Transverse colon (tissue), 4 donors: ENCODE data around the gene KLHDC9. TPM values are rescaled to one million over a fixed set of nuclear protein-coding genes. Genes with fewer than 3 reads are reported as not detected.
"Not testable (repeated sequence)": the region's sequence is repeated elsewhere in the genome, so short reads cannot be mapped to it uniquely, and the experiment has no call there.

Experiments used
- DNase-seq: peaks from one replicate; pipeline ENCODE4 v3.0.0-alpha.2; 2019
- H3K27ac ChIP-seq, 4 donors: fragments of 200-600 bp; sonication (generic); 2 replicates each; pipeline ENCODE4 v1.5.1; 2016 to 2018; ENCODE audit warnings: inconsistent platforms in 4 of 4
- H3K27me3 ChIP-seq: fragments of 200-600 bp; sonication (generic); 2 replicates; pipeline ENCODE4 v1.5.1; 2017; ENCODE audit warnings: inconsistent platforms
- H3K36me3 ChIP-seq, 4 donors: fragments of 200-600 bp; sonication (generic); 2 replicates each; pipeline ENCODE4 v1.5.1; 2017 to 2019; ENCODE audit warnings: inconsistent platforms in 4 of 4
- H3K4me1 ChIP-seq, 4 donors: fragments of 200-600 bp; sonication (generic); 2 replicates each; pipeline ENCODE4 v1.5.1; 2017 to 2020; ENCODE audit warnings: inconsistent platforms in 4 of 4
- H3K4me3 ChIP-seq, 4 donors: fragments of 200-600 bp; sonication (generic); 1 replicate in 1 of 4; 2 replicates in 3 of 4; pipeline versions ENCODE4 v1.5.1 to v1.6.1; 2017 to 2019; ENCODE audit warnings: inconsistent platforms in 4 of 4
- H3K9me3 ChIP-seq, 2 donors: fragments of 200-600 bp; sonication (generic); 2 replicates each; pipeline ENCODE4 v1.5.1; 2017 to 2019; ENCODE audit warnings: inconsistent platforms in 2 of 2
- EP300 ChIP-seq: sonication (generic); formaldehyde crosslinking; IDR thresholded peaks from one replicate; pipeline ENCODE4 v1.6.1; 2017; ENCODE audit warnings: antibody characterized with exemption, low read depth
- POLR2A ChIP-seq: fragments of 450-650 bp; IDR thresholded peaks from one replicate; pipeline ENCODE4 v1.6.1; 2016; ENCODE audit warnings: antibody characterized with exemption, mild to moderate bottlenecking, moderate library complexity
- POLR2AphosphoS5 ChIP-seq, 3 donors: sonication (generic); formaldehyde crosslinking; IDR thresholded peaks; one replicate each; pipeline ENCODE4 v1.6.1; 2016; ENCODE audit warnings: antibody characterized with exemption in 3 of 3
- WGBS, 2 donors: methylation state at CpG; one replicate each; pipeline ENCODE4 v1.1.5; 2018; ENCODE audit warnings: low coverage in 1 of 2; 5-methylcytosine and 5-hydroxymethylcytosine counted together
- in situ Hi-C, 4 donors: fragments of 200-750 bp; cut with MboI; loops; one replicate each; pipeline versions ENCODE4 v1.15.0 to v1.15.1; 2017; ENCODE audit warnings: low sequenced_read_pairs in 3 of 4, low pct_ligation_motif_present in 1 of 4, low pct_unique_long_range_greater_than_20kb in 1 of 4
- intact Hi-C: fragments of 100-400 bp; cut with DNase I; formaldehyde crosslinking; loops from one replicate; pipeline ENCODE4 v1.15.1; 2023; ENCODE audit warnings: low total_unique reads
- total RNA-seq, 4 donors: library from RNA; depleted of rRNA; stranded (reverse); fragments of >200 nt; gene quantifications; one replicate each; pipeline ENCODE4 v1.1.0, GENCODE V29; 2016
- TF ChIP-seq, protein P1 (sequence below), 5 experiments: fragments of 200-600 bp in 3 of 5; fragments of 450-650 bp in 2 of 5; sonication (generic) in 3 of 5; IDR thresholded peaks; 1 replicate in 2 of 5; 2 replicates in 3 of 5; pipeline ENCODE4 v1.5.1; 2016 to 2017; ENCODE audit warnings: antibody characterized with exemption in 5 of 5, inconsistent platforms in 3 of 5, mild to moderate bottlenecking in 2 of 5, moderate library complexity in 1 of 5

KLHDC9 gene
- total RNA-seq, 4 donors from 2014 or later, result 0.80 to 16.9 (median 8.7) TPM; not detected in 1

DNA sequence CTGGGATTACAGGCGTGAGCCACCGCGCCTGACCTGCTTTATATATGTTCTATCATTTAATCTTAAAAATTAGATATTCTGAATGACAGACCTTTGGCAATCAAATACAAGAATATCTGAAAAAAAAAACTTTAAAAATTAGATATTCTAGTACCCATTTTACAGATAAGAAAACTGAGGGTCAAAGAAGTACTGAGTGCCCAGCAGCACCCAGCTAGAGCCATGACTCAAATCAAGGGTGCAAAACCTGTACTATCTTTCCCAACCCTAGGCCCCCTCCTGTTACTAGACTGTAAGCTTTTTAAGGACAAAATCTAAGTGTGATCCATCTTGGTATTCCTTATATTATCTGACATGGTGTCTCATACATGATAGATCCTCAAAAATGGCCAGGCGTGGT, 36.7 kb upstream of the KLHDC9 start:
- TF ChIP-seq EP300 (no peak), POLR2A (no peak), POLR2AphosphoS5 (IDR thresholded peaks at IDR 0.05) (no peak)
- TF ChIP-seq, protein P1, sequence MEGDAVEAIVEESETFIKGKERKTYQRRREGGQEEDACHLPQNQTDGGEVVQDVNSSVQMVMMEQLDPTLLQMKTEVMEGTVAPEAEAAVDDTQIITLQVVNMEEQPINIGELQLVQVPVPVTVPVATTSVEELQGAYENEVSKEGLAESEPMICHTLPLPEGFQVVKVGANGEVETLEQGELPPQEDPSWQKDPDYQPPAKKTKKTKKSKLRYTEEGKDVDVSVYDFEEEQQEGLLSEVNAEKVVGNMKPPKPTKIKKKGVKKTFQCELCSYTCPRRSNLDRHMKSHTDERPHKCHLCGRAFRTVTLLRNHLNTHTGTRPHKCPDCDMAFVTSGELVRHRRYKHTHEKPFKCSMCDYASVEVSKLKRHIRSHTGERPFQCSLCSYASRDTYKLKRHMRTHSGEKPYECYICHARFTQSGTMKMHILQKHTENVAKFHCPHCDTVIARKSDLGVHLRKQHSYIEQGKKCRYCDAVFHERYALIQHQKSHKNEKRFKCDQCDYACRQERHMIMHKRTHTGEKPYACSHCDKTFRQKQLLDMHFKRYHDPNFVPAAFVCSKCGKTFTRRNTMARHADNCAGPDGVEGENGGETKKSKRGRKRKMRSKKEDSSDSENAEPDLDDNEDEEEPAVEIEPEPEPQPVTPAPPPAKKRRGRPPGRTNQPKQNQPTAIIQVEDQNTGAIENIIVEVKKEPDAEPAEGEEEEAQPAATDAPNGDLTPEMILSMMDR (IDR thresholded peaks at IDR 0.05), result no peak
- in situ Hi-C loops, result loop anchor here in 1 of 4 donors (25.0 kb wide), 1 partner anchor 676 kb away; the partner anchor contains the start of gene DUSP12
- Histone ChIP-seq H3K4me3 (no peak overlapping the region), H3K4me1 (peaks cover 0 to 3% (median 0%) of the 10 kb centered on the region in 4 donors), H3K27me3 (no peaks in the 10 kb centered on the region), H3K36me3 (no peaks in the 10 kb centered on the region), H3K27ac (no peak overlapping the region), H3K9me3 (no peaks in the 10 kb centered on the region)
- 95 to 100% methylated on average over 1 to 4 of the region's 4 CpGs for WGBS, 2 donors
- intact Hi-C loops, result no loop called here
- DNase-seq, result no peak

DNA sequence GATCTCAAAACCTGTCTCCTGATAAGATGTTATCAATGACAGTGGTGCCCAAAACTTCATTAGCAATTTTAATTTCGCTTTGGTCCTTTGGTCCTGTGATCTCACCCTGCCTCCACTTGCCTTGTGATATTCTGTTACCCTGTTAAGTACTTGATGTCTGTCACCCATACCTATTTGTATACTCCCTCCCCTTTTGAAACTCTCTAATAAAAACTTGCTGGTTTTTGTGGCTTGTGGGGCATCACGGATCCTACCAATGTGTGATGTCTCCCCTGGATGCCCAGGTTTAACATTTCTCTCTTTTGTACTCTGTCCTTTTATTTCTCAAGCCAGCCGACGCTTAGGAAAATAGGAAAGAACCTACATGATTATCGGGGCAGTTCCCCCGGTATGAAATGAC, 34.2 kb upstream of the KLHDC9 start:
- H3K27me3 ChIP-seq, intact Hi-C loops, DNase-seq, H3K4me1 ChIP-seq, H3K4me3 ChIP-seq, H3K9me3 ChIP-seq, H3K36me3 ChIP-seq, H3K27ac ChIP-seq: not testable (repeated sequence)
- in situ Hi-C loops, result loop anchor here in 1 of 4 donors (25.0 kb wide), 1 partner anchor 673 kb away; the partner anchor contains the start of gene DUSP12
- 59 to 64% methylated on average over 3 to 6 of the region's 6 CpGs for WGBS, 2 donors

DNA sequence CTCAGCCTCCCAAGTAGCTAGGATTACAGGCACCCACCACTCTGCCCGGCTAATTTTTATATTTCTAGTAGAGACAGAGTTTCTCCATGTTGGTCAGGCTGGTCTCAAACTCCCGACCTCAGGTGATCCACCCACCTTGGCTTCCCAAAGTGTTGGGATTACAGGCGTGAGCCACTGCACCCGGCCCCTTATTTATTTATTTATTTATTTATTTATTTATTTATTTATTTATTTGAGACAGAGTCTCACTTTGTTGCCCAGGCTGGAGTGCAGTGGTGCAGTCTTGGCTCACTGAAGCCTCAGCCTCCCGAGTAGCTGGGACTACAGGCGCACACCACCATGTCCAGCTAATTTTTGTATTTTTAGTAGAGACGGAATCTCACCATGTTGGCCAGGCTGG, 32.5 kb upstream of the KLHDC9 start:
- H3K4me3 ChIP-seq, H3K9me3 ChIP-seq, H3K27ac ChIP-seq, DNase-seq, H3K4me1 ChIP-seq, intact Hi-C loops, H3K27me3 ChIP-seq, H3K36me3 ChIP-seq: not testable (repeated sequence)
- in situ Hi-C loops, result loop anchor here in 1 of 4 donors (25.0 kb wide), 1 partner anchor 672 kb away; the partner anchor contains the start of gene DUSP12
- 80 to 92% methylated on average over 7 of the region's 7 CpGs for WGBS, 2 donors

DNA sequence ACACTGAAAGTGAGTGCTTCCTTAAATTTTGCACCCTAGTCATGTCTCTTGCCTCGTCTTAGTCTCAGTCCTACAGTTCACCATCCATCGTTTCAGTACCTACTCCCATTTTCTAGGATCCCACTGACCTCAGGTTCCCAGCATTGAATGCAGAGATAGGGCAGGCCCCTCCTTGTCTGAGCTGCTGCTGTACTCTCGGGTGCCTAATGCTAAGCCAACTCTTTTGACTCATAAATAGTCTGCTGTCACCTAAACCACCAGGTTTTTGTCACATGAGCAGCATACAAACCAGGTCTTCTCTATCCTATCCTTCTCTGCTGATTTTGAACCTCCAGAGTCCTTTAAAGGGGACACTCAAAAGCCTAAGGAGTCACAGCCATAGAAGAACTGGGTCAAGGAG, 31.5 kb upstream of the KLHDC9 start:
- H3K27ac ChIP-seq, result no peak overlapping the region
- intact Hi-C loops, result no loop called here

More for the DNA sequence above, 31.5 kb upstream of the KLHDC9 start:
- TF ChIP-seq POLR2AphosphoS5 (IDR thresholded peaks at IDR 0.05) (no peak), EP300 (no peak), POLR2A (no peak)
- TF ChIP-seq, protein P1 (IDR thresholded peaks at IDR 0.05), result no peak
- Histone ChIP-seq H3K36me3 (no peaks in the 10 kb centered on the region), H3K4me3 (peak overlapping the region in 1 of 4 donors; percentile 42), H3K27me3 (no peaks in the 10 kb centered on the region), H3K4me1 (peaks cover 0 to 6% (median 1%) of the 10 kb centered on the region in 4 donors), H3K9me3 (no peaks in the 10 kb centered on the region)
- in situ Hi-C loops, result loop anchor here in 1 of 4 donors (25.0 kb wide), 1 partner anchor 671 kb away; the partner anchor contains the start of gene DUSP12
- 62% methylated on average over 3 of the region's 3 CpGs; no CpG with 5 or more reads in 1 of the 2 donors for WGBS, 2 donors
- DNase-seq, result no peak
